Lung (tissue), 12 donors: ENCODE measurements around the gene ERFL. TPM values are rescaled to one million over a fixed set of nuclear protein-coding genes. Genes with fewer than 3 reads are reported as not detected.

Experiments
- ATAC-seq: fragments of 200-7000 bp; cut with Tn5 transposase; one replicate; pipeline ENCODE4 v1.9.1; 2020; ENCODE audit warnings: moderate number of reproducible peaks; ENCODE audit not compliant: insufficient read depth, low FRiP score
- DNase-seq, 3 donors: peaks; one replicate each; pipeline ENCODE4 v3.0.0-alpha.2; 2013 to 2017
- H3K27ac ChIP-seq, 2 donors: one replicate each; pipeline ENCODE4 v1.5.1; 2013; ENCODE audit warnings: mild to moderate bottlenecking in 2 of 2, moderate library complexity in 2 of 2, control low read depth in 1 of 2, inconsistent platforms in 1 of 2, low read depth in 1 of 2, low read length in 1 of 2
- H3K27me3 ChIP-seq, 3 donors: one replicate each; pipeline ENCODE4 v1.5.1; 2013; ENCODE audit warnings: low read length in 2 of 3; ENCODE audit not compliant: control insufficient read depth in 3 of 3, insufficient read depth in 3 of 3
- H3K36me3 ChIP-seq, 4 donors: one replicate each; pipeline ENCODE4 v1.5.1; 2013; ENCODE audit warnings: low read length in 4 of 4, mild to moderate bottlenecking in 1 of 4, moderate library complexity in 1 of 4; ENCODE audit not compliant: control insufficient read depth in 4 of 4, insufficient read depth in 4 of 4
- H3K4me1 ChIP-seq, 5 donors: one replicate each; pipeline ENCODE4 v1.5.1; 2013; ENCODE audit warnings: low read length in 5 of 5, mild to moderate bottlenecking in 2 of 5, moderate library complexity in 1 of 5; ENCODE audit not compliant: control insufficient read depth in 5 of 5, insufficient read depth in 5 of 5
- H3K4me3 ChIP-seq: one replicate; pipeline ENCODE4 v1.5.1; 2013; ENCODE audit warnings: mild to moderate bottlenecking, control low read depth, moderate library complexity
- H3K9ac ChIP-seq, 2 donors: one replicate each; pipeline ENCODE4 v1.5.1; 2013; ENCODE audit warnings: low read length in 2 of 2, control low read depth in 1 of 2; ENCODE audit not compliant: insufficient read depth in 1 of 2
- H3K9me3 ChIP-seq, 4 donors: one replicate each; pipeline ENCODE4 v1.5.1; 2013; ENCODE audit warnings: low read length in 3 of 4, mild to moderate bottlenecking in 1 of 4, moderate library complexity in 1 of 4; ENCODE audit not compliant: control insufficient read depth in 4 of 4, insufficient read depth in 3 of 4
- WGBS, 2 donors: extraction: QIAGEN DNeasy Blood & Tissue Kit; methylation state at CpG; one replicate each; pipeline ENCODE4 v1.1.7; 2013; 5-methylcytosine and 5-hydroxymethylcytosine counted together
- polyA plus RNA-seq, 2 donors: library from polyadenylated mRNA; stranded (reverse); fragments of 200-250 nt; gene quantifications; one replicate each; pipeline ENCODE4 v1.2.1, GENCODE V29; 2013
- total RNA-seq, 2 donors: library from RNA; depleted of rRNA in 1 of 2; stranded (reverse); fragments of >200 nt in 1 of 2; gene quantifications; one replicate each; pipeline ENCODE4 v1.2.1, GENCODE V29; 2014 to 2021
- TF ChIP-seq, protein P1 (sequence below): IDR thresholded peaks from 2 replicates; pipeline ENCODE4 v1.5.1; 2012; ENCODE audit warnings: mild to moderate bottlenecking; ENCODE audit errors: control extremely low read depth, extremely low read depth
- donor health status: control.
- donor health status: control.
- donor health status: Bipolar disorder and iron deficiency.
- donor health status: healthy.
- donor health status: DM: yes; HTN: yes; CAD: no.

ERFL gene
- total and polyA plus RNA-seq, 4 donors = 0.16 to 0.67 (median 0.37) TPM; not detected in 1

DNA sequence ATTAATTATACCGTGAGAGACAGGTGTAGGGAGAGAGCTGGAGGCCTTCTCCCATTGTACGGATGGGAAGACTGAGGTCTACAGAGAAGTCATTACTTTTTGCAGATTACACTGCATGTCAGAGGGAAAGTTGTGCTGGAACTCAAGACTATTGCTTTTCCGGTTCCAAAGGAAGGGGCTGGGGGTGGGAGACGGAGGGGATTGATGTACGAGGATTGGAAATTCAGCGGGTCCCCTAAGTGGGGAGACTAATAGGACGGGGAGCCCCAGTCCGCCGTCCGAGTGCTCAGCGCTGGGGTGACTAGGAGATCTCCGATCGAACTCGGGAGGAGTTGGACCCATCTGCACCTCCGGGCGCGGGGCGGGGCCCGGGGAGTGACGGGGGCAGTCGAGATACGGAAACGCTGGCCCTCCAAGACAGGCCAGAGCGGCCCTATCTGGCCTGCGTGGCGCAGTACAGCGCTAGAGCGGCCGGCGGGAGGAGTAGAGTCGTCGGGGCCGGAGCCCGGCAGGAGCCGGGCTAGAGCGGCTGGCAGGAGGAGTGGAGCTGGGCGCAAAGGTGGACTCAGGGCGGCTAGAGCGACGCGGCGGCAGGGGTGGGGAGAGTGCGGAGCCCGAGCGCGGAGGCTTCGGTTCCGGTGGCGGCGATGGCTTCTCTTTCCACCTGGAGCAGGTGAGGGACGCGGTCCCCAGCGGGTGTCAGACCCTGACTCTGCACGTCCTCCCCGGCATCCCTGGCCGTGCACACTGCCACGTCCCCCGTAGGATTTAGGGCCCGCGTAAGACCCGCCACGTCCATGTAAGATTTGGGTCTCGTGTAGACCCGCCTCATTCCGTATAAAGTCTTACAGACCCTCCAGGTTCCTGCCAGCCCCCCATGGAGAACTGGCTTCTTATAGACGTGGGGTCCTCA lies 44.2 kb downstream of the ERFL start:
- 1% methylated on average over 62 to 66 of the region's 66 CpGs for WGBS, 2 donors
- Histone ChIP-seq H3K9me3 (no peaks in the 10 kb centered on the region), H3K4me1 (peaks cover 0 to 35% (median 7%) of the 10 kb centered on the region in 5 donors), H3K4me3 (peak overlapping the region; percentile 98), H3K36me3 (peaks cover 0 to 10% (median 3%) of the 10 kb centered on the region in 4 donors), H3K27ac (peak overlapping the region; percentile 85 to 96), H3K27me3 (no peaks in the 10 kb centered on the region), H3K9ac (peak overlapping the region; percentile 32 to 78)
- TF ChIP-seq, protein P1, sequence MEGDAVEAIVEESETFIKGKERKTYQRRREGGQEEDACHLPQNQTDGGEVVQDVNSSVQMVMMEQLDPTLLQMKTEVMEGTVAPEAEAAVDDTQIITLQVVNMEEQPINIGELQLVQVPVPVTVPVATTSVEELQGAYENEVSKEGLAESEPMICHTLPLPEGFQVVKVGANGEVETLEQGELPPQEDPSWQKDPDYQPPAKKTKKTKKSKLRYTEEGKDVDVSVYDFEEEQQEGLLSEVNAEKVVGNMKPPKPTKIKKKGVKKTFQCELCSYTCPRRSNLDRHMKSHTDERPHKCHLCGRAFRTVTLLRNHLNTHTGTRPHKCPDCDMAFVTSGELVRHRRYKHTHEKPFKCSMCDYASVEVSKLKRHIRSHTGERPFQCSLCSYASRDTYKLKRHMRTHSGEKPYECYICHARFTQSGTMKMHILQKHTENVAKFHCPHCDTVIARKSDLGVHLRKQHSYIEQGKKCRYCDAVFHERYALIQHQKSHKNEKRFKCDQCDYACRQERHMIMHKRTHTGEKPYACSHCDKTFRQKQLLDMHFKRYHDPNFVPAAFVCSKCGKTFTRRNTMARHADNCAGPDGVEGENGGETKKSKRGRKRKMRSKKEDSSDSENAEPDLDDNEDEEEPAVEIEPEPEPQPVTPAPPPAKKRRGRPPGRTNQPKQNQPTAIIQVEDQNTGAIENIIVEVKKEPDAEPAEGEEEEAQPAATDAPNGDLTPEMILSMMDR = peak; percentile 17
- DNase-seq (peak; percentile 95 to 97 (median 95)), ATAC-seq (peak; percentile 93)

DNA sequence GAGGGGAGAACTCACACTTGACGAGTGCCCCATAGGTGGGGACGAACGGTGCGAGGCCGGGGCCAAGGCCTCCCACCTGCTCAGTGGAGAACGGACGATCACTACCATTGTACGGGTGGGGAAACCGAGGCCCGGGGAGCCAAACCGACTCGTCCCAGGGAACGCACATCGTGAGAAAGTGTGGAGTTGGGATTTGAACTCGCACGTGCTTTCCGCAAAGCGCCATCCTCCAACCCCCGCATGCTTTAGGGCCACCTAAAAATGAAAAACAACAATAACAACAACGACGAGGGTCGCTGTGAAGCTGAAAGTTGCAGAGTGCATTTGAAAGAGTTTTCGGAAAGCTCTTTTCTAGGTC lies 44.8 kb downstream of the ERFL start:
- no peaks in the 10 kb centered on the region for H3K9me3 ChIP-seq

DNA sequence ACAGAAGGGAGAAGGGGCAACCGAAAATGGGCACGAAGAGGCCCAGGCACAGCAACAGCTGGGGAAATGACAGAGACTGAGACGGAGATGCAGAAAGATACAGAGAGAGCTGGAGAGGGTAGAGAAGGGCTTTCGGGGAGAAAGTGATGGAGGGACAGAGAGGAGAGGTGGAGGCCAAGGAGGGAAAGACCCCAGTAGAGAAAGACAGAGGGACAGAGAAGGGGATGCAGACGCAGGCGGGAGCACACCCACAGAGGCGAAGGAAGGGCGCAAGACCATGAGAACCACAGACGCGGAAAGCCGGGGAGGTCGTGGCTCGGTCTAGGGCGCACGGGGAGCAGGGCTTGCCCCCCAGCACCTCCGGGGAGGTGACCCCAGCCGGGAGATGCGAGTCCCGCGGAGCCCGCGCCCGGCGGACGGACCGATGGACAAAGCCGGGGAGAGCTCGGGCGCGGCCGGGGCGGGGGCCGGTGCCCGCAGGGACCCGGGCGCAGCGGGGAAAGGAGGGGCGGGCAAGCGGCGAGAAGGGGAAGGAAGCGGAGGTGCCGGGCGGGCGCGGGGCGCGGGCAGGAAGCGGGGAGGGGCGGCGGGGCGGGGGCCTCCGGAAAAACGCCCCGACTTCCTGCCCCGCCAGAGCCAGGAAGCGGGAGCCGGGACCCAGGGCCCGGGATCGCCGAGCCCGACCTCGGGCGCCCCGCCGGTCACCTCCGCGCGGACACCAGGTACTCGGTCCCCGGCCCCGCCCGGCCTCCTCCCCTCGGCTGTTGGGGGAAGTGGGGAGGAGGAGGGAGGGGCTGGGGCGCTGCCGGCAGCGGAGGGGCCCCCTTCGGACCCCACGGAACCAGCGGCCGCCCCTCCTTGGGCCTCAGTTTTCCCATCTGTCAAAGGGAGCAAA lies 45.4 kb downstream of the ERFL start, which contains the start of gene ARHGEF1:
Gene ARHGEF1 (plus strand): TSS at position 617 of the 895 bp plus-strand sequence. CDS start 4,899 bp downstream, outside the sequence.
- H3K4me1 ChIP-seq = peaks cover 0 to 33% (median 7%) of the 10 kb centered on the region in 5 donors
- peak within 1 kb of the TSS; percentile 85 to 96 for H3K27ac ChIP-seq
- ATAC-seq (peak; percentile 29), DNase-seq (peak; percentile 42 to 57 (median 45))
- H3K9ac ChIP-seq = peak within 1 kb of the TSS; percentile 25 to 62
- 1% methylated on average over 23 to 80 of the region's 80 CpGs for WGBS, 2 donors
- H3K9me3 ChIP-seq = no peaks in the 10 kb centered on the region
- peaks cover 0 to 3% (median 0%) of the 10 kb centered on the region in 3 donors for H3K27me3 ChIP-seq
- peak within 1 kb of the TSS; percentile 98 for H3K4me3 ChIP-seq
- TF ChIP-seq, protein P1 = no peak
- peaks cover 0 to under 1% (median 0%) of the 10 kb centered on the region in 4 donors for H3K36me3 ChIP-seq

More for the DNA sequence above, 44.8 kb downstream of the ERFL start:
- Histone ChIP-seq H3K27me3 (no peaks in the 10 kb centered on the region), H3K4me3 (peak overlapping the region; percentile 98), H3K27ac (peak overlapping the region; percentile 85 to 96), H3K9ac (peak overlapping the region in 1 of 2 donors; percentile 62), H3K4me1 (peaks cover 0 to 35% (median 7%) of the 10 kb centered on the region in 5 donors), H3K36me3 (peaks cover 0 to 4% (median 1%) of the 10 kb centered on the region in 4 donors)
- TF ChIP-seq, protein P1 = no peak
- 0 to 1% methylated on average over 23 of the region's 23 CpGs for WGBS, 2 donors
- DNase-seq = no peak
- no peak for ATAC-seq
